HG03378 (cell line): ENCODE data around the gene EML1.

Source experiments
- ATAC-seq: cut with Tn5 transposase; IDR thresholded peaks from one replicate; pipeline ENCODE4 v1.9.1; 2021; ENCODE audit warnings: mild to moderate bottlenecking, moderate library complexity; ENCODE audit not compliant: unreplicated experiment

The EML1 gene

GRCh38 chr14:99889268-99889667 lies 96.1 kb downstream of the EML1 start:
- ATAC-seq, result no peak

DNA sequence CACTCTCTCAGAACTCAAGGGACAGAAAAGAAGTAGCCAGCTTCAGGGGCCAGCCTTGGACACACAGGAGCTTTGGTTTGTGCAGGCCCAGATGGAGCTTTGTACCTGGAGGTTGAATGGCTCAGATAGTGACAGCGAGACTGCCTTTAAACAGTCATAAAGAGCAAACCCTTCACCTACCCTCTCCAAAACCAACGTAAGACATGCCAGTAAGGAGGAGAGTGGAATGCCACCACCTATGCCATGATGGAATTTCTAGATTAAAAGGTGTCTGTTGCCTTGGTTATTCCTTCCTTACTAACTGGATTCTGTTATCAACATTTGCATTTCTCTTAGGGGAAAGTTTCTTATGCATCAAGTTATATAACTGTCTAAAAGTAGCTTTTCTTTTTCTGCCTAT lies 98.1 kb downstream of the EML1 start:
- ATAC-seq, result no peak

DNA sequence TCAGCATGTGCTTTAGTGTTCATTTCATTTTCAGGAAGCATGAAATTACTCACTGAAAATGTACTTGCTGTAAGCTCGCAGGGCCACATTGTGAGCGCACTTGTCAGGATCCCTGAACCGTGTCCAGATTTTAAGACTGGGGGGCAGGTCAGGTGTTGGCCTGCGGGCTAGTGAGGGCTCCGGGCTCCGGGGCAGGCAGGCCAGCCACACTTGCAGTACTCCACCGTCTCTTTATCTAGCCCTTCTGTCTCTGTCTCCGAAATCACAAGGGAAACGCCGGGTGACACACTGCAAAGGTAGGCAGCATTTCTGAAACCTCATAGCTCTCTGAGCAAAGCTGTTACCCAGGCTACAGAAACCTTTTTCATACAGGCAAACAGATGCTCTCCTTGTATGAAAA lies 98.7 kb downstream of the EML1 start:
- no peak for ATAC-seq

- ATAC-seq, result no peak
These were observed 99.2 kb downstream of the EML1 start for GRCh38 chr14:99892406-99892805.

GRCh38 chr14:99896361-99896760 lies 103.1 kb downstream of the EML1 start:
- ATAC-seq, result no peak

GRCh38 chr14:99899578-99900178 lies 106.5 kb downstream of the EML1 start:
- no peak for ATAC-seq

- no peak for ATAC-seq
These were observed 109.7 kb downstream of the EML1 start for GRCh38 chr14:99902925-99903324.

DNA sequence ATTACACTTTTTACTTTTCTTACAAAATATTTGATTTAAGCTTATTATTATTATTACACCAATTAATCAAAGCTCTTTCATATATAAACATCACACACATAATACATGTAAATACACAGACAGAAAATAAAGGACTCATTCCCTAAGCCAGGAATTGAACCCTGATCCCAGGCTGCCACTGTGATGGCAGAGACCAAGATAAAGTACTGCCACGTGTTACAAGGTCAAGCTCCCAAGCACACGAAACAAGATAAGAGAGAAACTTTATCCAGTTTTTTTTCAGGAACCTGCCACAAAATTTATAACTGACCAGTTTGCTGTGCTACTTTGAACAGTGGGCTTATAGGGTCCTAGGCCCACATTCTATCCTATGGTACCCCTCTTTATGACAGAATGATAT lies 111.3 kb downstream of the EML1 start:
- ATAC-seq, result no peak

- ATAC-seq, result no peak
These were observed 111.9 kb downstream of the EML1 start for GRCh38 chr14:99905121-99905520.

GRCh38 chr14:99907761-99908652 lies 114.8 kb downstream of the EML1 start:
- ATAC-seq, result no peak

- ATAC-seq, result no peak
These were observed 115.5 kb downstream of the EML1 start for GRCh38 chr14:99908653-99909250.

- no peak for ATAC-seq
These were observed 116.4 kb downstream of the EML1 start for GRCh38 chr14:99909513-99910064.

GRCh38 chr14:99910337-99911309 lies 117.4 kb downstream of the EML1 start:
- ATAC-seq, result no peak

DNA sequence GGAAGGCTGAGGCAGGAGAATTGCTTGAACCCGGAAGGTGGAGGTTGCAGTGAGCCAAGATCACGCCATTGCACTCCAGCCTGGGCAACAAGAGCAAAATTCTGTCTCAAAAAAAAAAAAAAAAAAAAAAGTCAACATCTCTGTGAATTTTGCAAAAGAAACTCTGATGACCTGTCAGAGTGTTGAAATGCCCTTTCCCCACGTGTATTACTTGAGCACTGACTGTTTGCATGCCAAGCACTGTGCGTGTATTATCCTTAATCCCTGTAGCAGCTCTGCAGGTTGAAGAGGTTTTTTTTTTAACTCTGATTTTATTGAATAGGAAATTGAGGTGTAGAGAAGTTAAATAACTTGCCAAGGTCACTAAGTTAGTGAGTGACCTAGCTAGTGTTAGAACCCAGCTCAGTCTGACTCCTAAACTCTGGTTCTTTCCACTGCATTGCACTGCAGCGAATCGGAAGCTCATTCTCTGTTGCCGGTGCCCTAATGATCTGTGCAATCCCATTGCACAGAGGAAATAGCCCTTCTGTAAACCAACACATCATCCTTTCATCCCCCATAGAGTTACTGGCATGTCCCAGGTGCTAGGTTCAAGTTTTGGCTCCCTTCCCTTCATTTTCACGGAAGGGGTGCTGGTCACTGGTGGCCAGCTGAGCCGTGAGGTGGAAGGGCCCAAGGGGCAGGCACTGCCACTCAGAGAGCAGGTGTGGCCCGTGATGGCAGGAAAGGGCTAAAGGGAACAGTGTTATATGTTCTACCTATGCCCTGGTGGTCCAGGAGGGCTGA lies 122.3 kb downstream of the EML1 start:
- no peak for ATAC-seq

DNA sequence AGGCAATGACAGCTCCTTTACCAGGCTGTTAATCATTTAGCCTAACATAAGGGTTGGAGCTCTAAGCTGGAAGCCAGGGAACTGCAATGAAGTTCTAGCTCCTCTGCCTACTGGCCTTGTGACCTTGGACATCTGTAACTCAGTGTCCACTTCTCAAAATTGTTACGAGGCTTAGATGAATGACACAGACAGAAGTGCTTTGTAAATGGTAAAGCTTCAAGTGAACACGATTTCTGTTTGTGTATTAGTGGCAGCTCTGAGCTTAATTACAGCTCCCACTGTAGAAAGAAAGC lies 122.8 kb downstream of the EML1 start:
- no peak for ATAC-seq

GRCh38 chr14:99918781-99919180 lies 125.6 kb downstream of the EML1 start:
- ATAC-seq, result no peak

DNA sequence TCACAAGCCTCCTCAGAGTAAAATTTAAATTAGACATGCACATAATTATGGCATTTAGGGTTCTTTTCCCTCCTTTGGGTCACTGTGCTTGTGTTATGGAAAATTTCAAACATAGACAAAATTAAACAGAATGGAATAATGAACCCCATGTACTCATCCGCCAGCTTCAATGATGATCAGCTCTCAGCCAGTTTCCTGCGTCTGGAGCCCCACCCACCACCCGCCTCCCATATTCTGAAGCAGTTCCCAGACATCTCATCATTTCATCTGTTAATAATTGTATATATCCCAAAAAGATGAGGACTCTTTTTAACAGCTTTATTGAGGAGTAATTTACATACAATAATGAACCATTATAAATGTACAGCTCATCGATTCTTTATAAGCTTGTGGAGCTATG lies 128.2 kb downstream of the EML1 start:
- ATAC-seq, result no peak

DNA sequence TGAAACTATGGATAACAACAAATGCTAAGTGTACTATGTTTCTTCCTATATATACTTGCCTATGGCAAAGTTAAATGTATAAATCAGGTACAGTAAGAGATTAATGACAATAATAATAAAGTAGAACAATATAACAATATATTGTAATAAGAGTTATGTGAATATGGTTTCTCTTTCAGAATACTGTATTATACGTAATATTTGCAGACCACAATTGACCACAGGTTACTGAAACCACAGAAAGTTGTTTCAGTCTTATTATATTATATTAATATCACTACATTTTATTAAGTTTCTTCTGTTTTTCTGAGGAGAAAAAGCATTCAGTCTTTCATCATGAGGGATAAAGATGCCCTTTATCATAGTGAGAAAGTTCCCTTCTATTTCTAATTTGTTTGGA lies 131.2 kb downstream of the EML1 start:
- ATAC-seq, result no peak

- no peak for ATAC-seq
These were observed 132.3 kb downstream of the EML1 start for GRCh38 chr14:99925471-99925870.

GRCh38 chr14:99928963-99929362 lies 135.8 kb downstream of the EML1 start:
- no peak for ATAC-seq
